HEK293 (cell line): Measurements from ENCODE around the gene GNAI2.

Experiments
- CTCF ChIA-PET: fragments of 350-600 bp; formaldehyde crosslinking; extraction: SDS; loops from one replicate; lab custom pipeline; 2021; ENCODE audit warnings: antibody characterized with exemption; lab: Yijun Ruan, JAX
- POLR2A ChIA-PET: fragments of 300-600 bp; formaldehyde crosslinking; extraction: SDS; loops from one replicate; lab custom pipeline; 2020; ENCODE audit warnings: antibody characterized with exemption, inconsistent platforms; lab: Yijun Ruan, JAX
- H3K27ac ChIP-seq: fragments of 200-500 bp; sonication (Bioruptor generic); 2 replicates; pipeline ENCODE4 v1.5.1; 2014; ENCODE audit warnings: low read depth, low read length, control low read depth, inconsistent platforms; ENCODE audit errors: extremely low read depth
- H3K36me3 ChIP-seq, 2 experiments: fragments of 200-500 bp in 1 of 2; sonication (Bioruptor generic) in 1 of 2; 1 replicate in 1 of 2; 2 replicates in 1 of 2; pipeline ENCODE4 v1.5.1; 2014 to 2017; ENCODE audit warnings: inconsistent platforms in 2 of 2, low read length in 2 of 2; ENCODE audit not compliant: control insufficient read depth in 2 of 2, insufficient read depth in 1 of 2
- H3K4me1 ChIP-seq: fragments of 200-500 bp; sonication (Bioruptor generic); 2 replicates; pipeline ENCODE4 v1.5.1; 2014; ENCODE audit warnings: mild to moderate bottlenecking, low read length, inconsistent platforms; ENCODE audit not compliant: control insufficient read depth, insufficient read depth
- H3K4me3 ChIP-seq: 2 replicates; pipeline ENCODE4 v1.5.1; 2011; ENCODE audit warnings: low read depth, mild to moderate bottlenecking, control low read depth, low read length, moderate library complexity
- H3K9me3 ChIP-seq: fragments of 200-500 bp; sonication (Bioruptor generic); 2 replicates; pipeline ENCODE4 v1.5.1; 2014; ENCODE audit warnings: low read depth, low read length, inconsistent platforms; ENCODE audit not compliant: control insufficient read depth, insufficient read depth
- MEIS1 ChIP-seq: sonication (generic); formaldehyde crosslinking; IDR thresholded peaks from 2 replicates; pipeline ENCODE4 v1.8.1; 2022; ENCODE audit warnings: missing genetic modification reagents, mild to moderate bottlenecking, borderline replicate concordance
- SP3 ChIP-seq: fragments of 450-650 bp; formaldehyde crosslinking; IDR thresholded peaks from 2 replicates; pipeline ENCODE4 v1.5.1; 2016; ENCODE audit warnings: missing biosample characterization, missing genetic modification characterization
- SP7 ChIP-seq: fragments of 450-650 bp; formaldehyde crosslinking; IDR thresholded peaks from 2 replicates; pipeline ENCODE4 v1.5.1; 2016; ENCODE audit warnings: missing biosample characterization, missing genetic modification characterization
- TRIM28 ChIP-seq: IDR thresholded peaks from 2 replicates; pipeline ENCODE4 v1.6.1; 2011; ENCODE audit warnings: low read length, control low read depth, borderline replicate concordance
- YY2 ChIP-seq: fragments of 450-650 bp; formaldehyde crosslinking; IDR thresholded peaks from 2 replicates; pipeline ENCODE4 v1.5.1; 2016; ENCODE audit warnings: missing biosample characterization, missing genetic modification characterization
- ZBTB17 ChIP-seq: fragments of 450-650 bp; formaldehyde crosslinking; IDR thresholded peaks from 2 replicates; pipeline ENCODE4 v1.5.1; 2016; ENCODE audit warnings: missing biosample characterization, missing genetic modification characterization
- ZNF221 ChIP-seq: fragments of 450-650 bp; formaldehyde crosslinking; IDR thresholded peaks from 2 replicates; pipeline ENCODE4 v1.5.1; 2017; ENCODE audit warnings: missing biosample characterization, missing genetic modification characterization, borderline replicate concordance
- ZNF335 ChIP-seq: fragments of 450-650 bp; formaldehyde crosslinking; conservative IDR thresholded peaks from 2 replicates; pipeline ENCODE4 v1.5.1; 2016; ENCODE audit warnings: missing biosample characterization, missing genetic modification characterization
- ZNF341 ChIP-seq: fragments of 450-650 bp; formaldehyde crosslinking; IDR thresholded peaks from 2 replicates; pipeline ENCODE4; 2016; ENCODE audit warnings: low read depth, missing biosample characterization, missing genetic modification characterization
- ZNF350 ChIP-seq: fragments of 450-650 bp; formaldehyde crosslinking; IDR thresholded peaks from 2 replicates; pipeline ENCODE4 v1.5.0; 2017; ENCODE audit warnings: missing biosample characterization, mild to moderate bottlenecking, missing genetic modification characterization
- ZNF433 ChIP-seq: fragments of 450-650 bp; formaldehyde crosslinking; IDR thresholded peaks from 2 replicates; pipeline ENCODE4 v1.5.1; 2016; ENCODE audit warnings: missing biosample characterization, missing genetic modification characterization, low read depth
- ZNF530 ChIP-seq: fragments of 450-650 bp; formaldehyde crosslinking; IDR thresholded peaks from 2 replicates; pipeline ENCODE4 v1.5.1; 2016; ENCODE audit warnings: low read depth, missing biosample characterization, missing genetic modification characterization
- ZNF558 ChIP-seq: fragments of 450-650 bp; formaldehyde crosslinking; IDR thresholded peaks from 2 replicates; pipeline ENCODE4 v1.5.1; 2016; ENCODE audit warnings: missing biosample characterization, missing genetic modification characterization
- ZNF600 ChIP-seq: fragments of 450-650 bp; formaldehyde crosslinking; IDR thresholded peaks from 2 replicates; pipeline ENCODE4 v1.5.1; 2016; ENCODE audit warnings: missing biosample characterization, missing genetic modification characterization
- ZNF610 ChIP-seq: fragments of 450-650 bp; formaldehyde crosslinking; IDR thresholded peaks from 2 replicates; pipeline ENCODE4 v1.5.1; 2016; ENCODE audit warnings: missing biosample characterization, missing genetic modification characterization, borderline replicate concordance
- ZSCAN30 ChIP-seq: fragments of 450-650 bp; IDR thresholded peaks from 2 replicates; pipeline ENCODE4 v1.5.1; 2018; ENCODE audit warnings: missing biosample characterization, mild to moderate bottlenecking, missing genetic modification characterization, moderate library complexity
- TF ChIP-seq, protein P1 (sequence below): IDR thresholded peaks from 2 replicates; pipeline ENCODE4 v1.6.1; 2011; ENCODE audit warnings: mild to moderate bottlenecking, low read depth, low read length, borderline replicate concordance
- TF ChIP-seq, protein P2 (sequence below): fragments of 450-650 bp; formaldehyde crosslinking; IDR thresholded peaks from 2 replicates; pipeline ENCODE4 v1.5.0; 2017; ENCODE audit warnings: missing biosample characterization, missing genetic modification characterization, borderline replicate concordance
- TF ChIP-seq, protein P3 (sequence below): fragments of 450-650 bp; formaldehyde crosslinking; IDR thresholded peaks from 2 replicates; pipeline ENCODE4 v1.5.1; 2016; ENCODE audit warnings: missing biosample characterization, missing genetic modification characterization
- TF ChIP-seq, protein P4 (sequence below): fragments of 450-650 bp; formaldehyde crosslinking; IDR thresholded peaks from 2 replicates; pipeline ENCODE4 v1.5.1; 2016; ENCODE audit warnings: missing biosample characterization, missing genetic modification characterization

The GNAI2 gene

DNA sequence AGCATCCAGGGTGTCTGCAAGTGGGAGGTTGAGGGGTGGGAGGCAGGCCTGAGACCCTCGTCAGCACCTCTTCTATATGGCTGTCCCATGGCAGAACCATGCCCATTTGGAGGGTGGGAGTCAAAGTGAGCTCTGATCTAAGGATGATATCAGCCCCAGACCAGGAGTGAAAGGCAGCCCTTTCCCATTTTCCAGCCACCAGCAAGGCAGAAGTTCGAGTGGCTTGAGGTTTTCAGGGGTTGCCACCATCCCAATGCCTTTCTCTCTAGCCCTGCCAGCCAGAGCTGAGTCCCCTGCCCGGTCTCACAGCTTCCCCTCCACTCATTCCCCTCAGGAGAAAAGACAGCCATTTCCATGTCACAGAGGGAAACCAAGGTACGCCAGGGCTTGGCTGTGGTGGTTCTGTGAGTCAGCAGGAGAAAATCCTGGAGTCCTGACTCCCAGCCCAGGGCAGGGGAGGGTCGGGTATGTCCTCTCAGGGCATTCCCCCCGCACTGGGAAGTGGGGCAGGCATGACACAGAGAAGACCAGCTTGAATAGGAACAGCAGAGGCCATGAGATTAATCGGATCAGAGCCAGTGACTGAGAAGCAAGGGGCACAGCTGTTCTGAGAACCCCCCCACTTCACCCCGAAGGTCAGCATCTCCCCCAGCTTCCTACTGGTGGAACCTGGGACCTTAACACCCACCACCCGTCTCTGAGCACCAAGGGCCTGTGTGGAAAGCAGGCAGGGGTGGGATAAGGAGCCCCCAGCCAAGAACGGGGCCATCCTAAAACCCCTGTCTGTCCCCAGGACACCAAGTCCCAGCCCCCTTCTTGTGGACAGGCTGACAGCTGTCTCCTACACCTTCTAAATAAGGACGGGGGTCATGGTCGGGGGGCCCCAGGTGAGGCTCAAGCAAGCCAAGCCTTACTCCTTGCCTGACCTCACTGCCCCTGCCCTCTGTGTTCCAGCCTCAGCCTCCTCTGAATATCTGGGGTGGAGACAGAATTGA lies 31.9 kb upstream of the GNAI2 start:
- POLR2A ChIA-PET: interaction anchor here (0.7 to 1.4 kb wide), 2 partner anchors 10 to 21 kb away, joined by 3 to 8 read pairs; no protein-coding TSS in a partner anchor
- CTCF ChIA-PET: interaction anchor here (0.6 to 4.4 kb wide), 6 partner anchors 10 to 95 kb away, joined by 3 to 39 read pairs (median 4); partner anchors contain the start of gene IFRD2
- H3K36me3 ChIP-seq: no peaks in the 10 kb centered on the region
- no peaks in the 10 kb centered on the region for H3K4me1 ChIP-seq
- no peak overlapping the region for H3K4me3 ChIP-seq
- H3K27ac ChIP-seq: no peak overlapping the region
- no peak for TF ChIP-seq ZNF530 (tag by site-specific recombination)
- TF ChIP-seq ZNF341: peak; percentile 82
- TF ChIP-seq, all 188 proteins: peak for 1
- no peaks in the 10 kb centered on the region for H3K9me3 ChIP-seq

DNA sequence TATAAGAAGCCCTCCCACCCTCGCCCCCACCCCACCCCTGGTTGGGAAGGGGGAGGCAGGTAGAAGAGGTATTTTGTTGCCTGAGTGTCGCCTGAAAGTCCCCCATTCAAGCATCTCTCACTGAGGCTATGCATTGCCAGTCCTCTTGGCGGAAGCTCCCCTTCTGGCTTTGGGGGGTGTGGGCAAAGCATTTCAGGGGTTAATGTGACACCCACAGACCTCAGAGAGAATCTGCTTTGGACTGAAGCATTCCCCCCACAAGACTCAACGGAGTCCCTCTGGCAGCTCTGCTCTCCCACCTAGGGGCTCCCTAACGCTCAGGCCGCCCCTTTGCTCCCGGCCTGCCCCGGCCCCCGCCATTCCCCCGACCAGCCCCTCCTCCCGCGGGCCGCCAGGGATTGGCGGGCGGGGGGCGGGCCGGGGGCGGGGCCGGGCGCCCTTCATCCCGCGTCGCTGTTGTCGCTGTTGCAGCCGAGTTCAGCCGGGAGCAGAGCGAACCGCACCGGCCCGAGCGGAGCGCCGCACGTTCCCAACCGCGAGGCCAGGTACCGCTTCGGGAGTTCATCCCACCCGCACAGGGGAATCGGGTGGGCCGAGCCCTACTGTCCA lies 31.1 kb upstream of the GNAI2 start, which contains the start of gene SLC38A3:
Gene SLC38A3, plus strand, starts transcription at position 468 of the 609 bp plus-strand sequence. CDS start 8,929 bp downstream, outside the sequence.
- Histone ChIP-seq H3K4me3 (peak within 1 kb of the TSS; percentile 44), H3K9me3 (no peaks in the 10 kb centered on the region), H3K36me3 (no peaks in the 10 kb centered on the region)
- TF ChIP-seq, protein P1, sequence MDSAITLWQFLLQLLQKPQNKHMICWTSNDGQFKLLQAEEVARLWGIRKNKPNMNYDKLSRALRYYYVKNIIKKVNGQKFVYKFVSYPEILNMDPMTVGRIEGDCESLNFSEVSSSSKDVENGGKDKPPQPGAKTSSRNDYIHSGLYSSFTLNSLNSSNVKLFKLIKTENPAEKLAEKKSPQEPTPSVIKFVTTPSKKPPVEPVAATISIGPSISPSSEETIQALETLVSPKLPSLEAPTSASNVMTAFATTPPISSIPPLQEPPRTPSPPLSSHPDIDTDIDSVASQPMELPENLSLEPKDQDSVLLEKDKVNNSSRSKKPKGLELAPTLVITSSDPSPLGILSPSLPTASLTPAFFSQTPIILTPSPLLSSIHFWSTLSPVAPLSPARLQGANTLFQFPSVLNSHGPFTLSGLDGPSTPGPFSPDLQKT: no peak
- TF ChIP-seq, protein P2, sequence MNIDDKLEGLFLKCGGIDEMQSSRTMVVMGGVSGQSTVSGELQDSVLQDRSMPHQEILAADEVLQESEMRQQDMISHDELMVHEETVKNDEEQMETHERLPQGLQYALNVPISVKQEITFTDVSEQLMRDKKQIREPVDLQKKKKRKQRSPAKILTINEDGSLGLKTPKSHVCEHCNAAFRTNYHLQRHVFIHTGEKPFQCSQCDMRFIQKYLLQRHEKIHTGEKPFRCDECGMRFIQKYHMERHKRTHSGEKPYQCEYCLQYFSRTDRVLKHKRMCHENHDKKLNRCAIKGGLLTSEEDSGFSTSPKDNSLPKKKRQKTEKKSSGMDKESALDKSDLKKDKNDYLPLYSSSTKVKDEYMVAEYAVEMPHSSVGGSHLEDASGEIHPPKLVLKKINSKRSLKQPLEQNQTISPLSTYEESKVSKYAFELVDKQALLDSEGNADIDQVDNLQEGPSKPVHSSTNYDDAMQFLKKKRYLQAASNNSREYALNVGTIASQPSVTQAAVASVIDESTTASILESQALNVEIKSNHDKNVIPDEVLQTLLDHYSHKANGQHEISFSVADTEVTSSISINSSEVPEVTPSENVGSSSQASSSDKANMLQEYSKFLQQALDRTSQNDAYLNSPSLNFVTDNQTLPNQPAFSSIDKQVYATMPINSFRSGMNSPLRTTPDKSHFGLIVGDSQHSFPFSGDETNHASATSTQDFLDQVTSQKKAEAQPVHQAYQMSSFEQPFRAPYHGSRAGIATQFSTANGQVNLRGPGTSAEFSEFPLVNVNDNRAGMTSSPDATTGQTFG (tag by site-specific recombination): no peak
- TF ChIP-seq ZNF335 (tag by site-specific recombination) (peak; percentile 46; the same call in 1 of the 2 replicates), YY2 (tag by site-specific recombination) (no peak), ZBTB17 (tag by site-specific recombination) (0 out of 2 replicates have a peak, but pooled peaks have one; percentile 22), ZNF610 (tag by site-specific recombination) (no peak; the same call in 1 of the 2 replicates), ZNF341 (peak; percentile 75), TRIM28 (no peak), ZNF221 (tag by site-specific recombination) (no peak), ZNF600 (tag by site-specific recombination) (no peak), ZSCAN30 (no peak), ZNF433 (tag by site-specific recombination) (no peak), SP3 (tag by site-specific recombination) (peak; percentile 32; the same call in 1 of the 2 replicates), ZNF558 (tag by site-specific recombination) (no peak), ZNF350 (tag by site-specific recombination) (no peak), MEIS1 (CRISPR knock-in tag) (no peak), SP7 (tag by site-specific recombination) (no peak)
- TF ChIP-seq, protein P3, sequence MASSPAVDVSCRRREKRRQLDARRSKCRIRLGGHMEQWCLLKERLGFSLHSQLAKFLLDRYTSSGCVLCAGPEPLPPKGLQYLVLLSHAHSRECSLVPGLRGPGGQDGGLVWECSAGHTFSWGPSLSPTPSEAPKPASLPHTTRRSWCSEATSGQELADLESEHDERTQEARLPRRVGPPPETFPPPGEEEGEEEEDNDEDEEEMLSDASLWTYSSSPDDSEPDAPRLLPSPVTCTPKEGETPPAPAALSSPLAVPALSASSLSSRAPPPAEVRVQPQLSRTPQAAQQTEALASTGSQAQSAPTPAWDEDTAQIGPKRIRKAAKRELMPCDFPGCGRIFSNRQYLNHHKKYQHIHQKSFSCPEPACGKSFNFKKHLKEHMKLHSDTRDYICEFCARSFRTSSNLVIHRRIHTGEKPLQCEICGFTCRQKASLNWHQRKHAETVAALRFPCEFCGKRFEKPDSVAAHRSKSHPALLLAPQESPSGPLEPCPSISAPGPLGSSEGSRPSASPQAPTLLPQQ: no peak
- TF ChIP-seq, protein P4, sequence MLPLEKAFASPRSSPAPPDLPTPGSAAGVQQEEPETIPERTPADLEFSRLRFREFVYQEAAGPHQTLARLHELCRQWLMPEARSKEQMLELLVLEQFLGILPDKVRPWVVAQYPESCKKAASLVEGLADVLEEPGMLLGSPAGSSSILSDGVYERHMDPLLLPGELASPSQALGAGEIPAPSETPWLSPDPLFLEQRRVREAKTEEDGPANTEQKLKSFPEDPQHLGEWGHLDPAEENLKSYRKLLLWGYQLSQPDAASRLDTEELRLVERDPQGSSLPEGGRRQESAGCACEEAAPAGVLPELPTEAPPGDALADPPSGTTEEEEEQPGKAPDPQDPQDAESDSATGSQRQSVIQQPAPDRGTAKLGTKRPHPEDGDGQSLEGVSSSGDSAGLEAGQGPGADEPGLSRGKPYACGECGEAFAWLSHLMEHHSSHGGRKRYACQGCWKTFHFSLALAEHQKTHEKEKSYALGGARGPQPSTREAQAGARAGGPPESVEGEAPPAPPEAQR (tag by site-specific recombination): no peak
- TF ChIP-seq, all 188 proteins: peak for 4
- H3K27ac ChIP-seq: no peak within 1 kb of the TSS
- ChIA-PET CTCF (interaction anchor here (1.0 to 4.4 kb wide), 3 partner anchors 10 to 42 kb away, joined by 4 to 39 read pairs (median 6); no protein-coding TSS in a partner anchor), POLR2A (interaction anchor here (0.6 to 1.4 kb wide), 3 partner anchors 10 to 20 kb away, joined by 3 to 8 read pairs (median 3); no protein-coding TSS in a partner anchor)
- no peaks in the 10 kb centered on the region for H3K4me1 ChIP-seq
